HCT116 (cell line): ENCODE results near the gene FBN1.

Source experiments
- EZH2 ChIP-seq: fragments of 200-600 bp; sonication (generic); IDR thresholded peaks from 2 replicates; pipeline ENCODE4 v1.6.1; 2017; ENCODE audit warnings: antibody characterized with exemption, mixed run types
- TF ChIP-seq, protein P1 (sequence below), 3 experiments: fragments of 200-600 bp in 1 of 3; sonication (generic) in 1 of 3; IDR thresholded peaks in 2 of 3; conservative IDR thresholded peaks in 1 of 3; 2 replicates each; pipeline ENCODE4 v1.5.1; 2012 to 2017; ENCODE audit warnings: low read depth in 2 of 3, low read length in 2 of 3, antibody characterized with exemption in 1 of 3, borderline replicate concordance in 1 of 3, control low read depth in 1 of 3, mild to moderate bottlenecking in 1 of 3, mixed read lengths in 1 of 3, mixed run types in 1 of 3, moderate library complexity in 1 of 3; ENCODE audit not compliant: insufficient read depth in 1 of 3

DNA sequence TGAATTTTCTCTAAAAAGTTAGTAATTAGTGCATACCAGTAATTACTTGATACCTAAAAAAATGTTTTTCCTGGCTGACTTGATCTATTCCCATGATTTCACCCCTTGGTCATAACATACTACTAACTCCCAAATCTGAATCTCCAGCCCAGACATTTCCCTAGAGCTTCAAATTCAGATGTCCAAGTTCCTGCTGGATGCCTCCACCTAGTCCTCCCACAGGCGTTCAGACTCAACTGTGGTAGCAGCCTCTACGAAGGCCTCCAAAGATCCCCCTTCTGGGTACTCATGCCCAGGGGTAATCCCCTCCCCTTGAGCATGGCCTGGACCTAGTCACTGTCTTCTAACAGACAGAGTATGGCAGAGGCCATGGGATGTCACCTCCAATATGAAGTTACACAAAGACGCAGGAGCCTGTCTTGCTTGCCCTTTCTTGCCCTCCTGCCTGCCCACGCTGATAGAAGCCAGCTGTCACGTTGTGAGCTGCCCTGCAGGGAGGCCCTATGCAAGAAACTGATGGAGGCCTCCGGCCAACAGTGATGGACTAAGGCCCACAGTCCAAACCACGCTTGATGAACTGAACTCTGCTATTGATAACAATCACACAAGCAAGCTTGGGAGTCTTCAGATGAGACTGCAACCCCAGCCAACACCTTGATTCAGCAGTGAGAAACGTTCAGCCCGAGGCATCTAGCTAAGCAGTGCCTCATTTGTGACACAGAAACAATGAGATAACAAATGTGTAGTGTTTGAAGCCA lies 8.6 kb upstream of the FBN1 start:
- TF ChIP-seq EZH2, result no peak
- TF ChIP-seq, protein P1, sequence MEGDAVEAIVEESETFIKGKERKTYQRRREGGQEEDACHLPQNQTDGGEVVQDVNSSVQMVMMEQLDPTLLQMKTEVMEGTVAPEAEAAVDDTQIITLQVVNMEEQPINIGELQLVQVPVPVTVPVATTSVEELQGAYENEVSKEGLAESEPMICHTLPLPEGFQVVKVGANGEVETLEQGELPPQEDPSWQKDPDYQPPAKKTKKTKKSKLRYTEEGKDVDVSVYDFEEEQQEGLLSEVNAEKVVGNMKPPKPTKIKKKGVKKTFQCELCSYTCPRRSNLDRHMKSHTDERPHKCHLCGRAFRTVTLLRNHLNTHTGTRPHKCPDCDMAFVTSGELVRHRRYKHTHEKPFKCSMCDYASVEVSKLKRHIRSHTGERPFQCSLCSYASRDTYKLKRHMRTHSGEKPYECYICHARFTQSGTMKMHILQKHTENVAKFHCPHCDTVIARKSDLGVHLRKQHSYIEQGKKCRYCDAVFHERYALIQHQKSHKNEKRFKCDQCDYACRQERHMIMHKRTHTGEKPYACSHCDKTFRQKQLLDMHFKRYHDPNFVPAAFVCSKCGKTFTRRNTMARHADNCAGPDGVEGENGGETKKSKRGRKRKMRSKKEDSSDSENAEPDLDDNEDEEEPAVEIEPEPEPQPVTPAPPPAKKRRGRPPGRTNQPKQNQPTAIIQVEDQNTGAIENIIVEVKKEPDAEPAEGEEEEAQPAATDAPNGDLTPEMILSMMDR (IDR thresholded peaks at IDR 0.05 in 2 of 3, conservative IDR thresholded peaks at IDR 0.05 in 1 of 3; ENCODE audit: borderline replicate concordance in 1 of 3, insufficient read depth in 1 of 3, low read depth in 2 of 3, low read length in 2 of 3), result no peak
